Esophagus muscularis mucosa (tissue), 4 donors: Measurements from ENCODE around the gene KNSTRN. TPM values are rescaled to one million over a fixed set of nuclear protein-coding genes. Genes with fewer than 3 reads are reported as not detected.

ENCODE experiments used
- DNase-seq: peaks from one replicate; pipeline ENCODE4 v3.0.0-alpha.2; 2017; ENCODE audit errors: extremely low spot score
- H3K27ac ChIP-seq, 4 donors: fragments of 200-600 bp; sonication (generic); replicated peaks in 1 of 4; 1 replicate in 3 of 4; 2 replicates in 1 of 4; pipeline ENCODE4 v1.5.1; 2016 to 2019; ENCODE audit warnings: mild to moderate bottlenecking in 1 of 4
- H3K27me3 ChIP-seq, 4 donors: fragments of 200-600 bp; sonication (generic); one replicate each; pipeline versions ENCODE4 v1.5.1 to v1.6.0; 2016 to 2019
- H3K36me3 ChIP-seq, 4 donors: fragments of 200-600 bp; sonication (generic); one replicate each; pipeline ENCODE4 v1.5.1; 2016 to 2019
- H3K4me1 ChIP-seq, 4 donors: fragments of 200-600 bp; sonication (generic); one replicate each; pipeline ENCODE4 v1.5.1; 2016 to 2019
- H3K4me3 ChIP-seq, 4 donors: fragments of 200-600 bp; sonication (generic); 1 replicate in 2 of 4; 2 replicates in 2 of 4; pipeline ENCODE4 v1.5.1; 2016 to 2019; ENCODE audit warnings: mild to moderate bottlenecking in 4 of 4, moderate library complexity in 1 of 4
- H3K9me3 ChIP-seq, 4 donors: fragments of 200-600 bp; sonication (generic); 1 replicate in 3 of 4; 2 replicates in 1 of 4; pipeline ENCODE4 v1.5.1; 2016 to 2019
- CTCF ChIP-seq, 3 experiments: fragments of 200-600 bp in 2 of 3; fragments of 450-650 bp in 1 of 3; sonication (generic) in 2 of 3; IDR thresholded peaks; one replicate each; pipeline ENCODE4 v1.5.1; 2017 to 2019; ENCODE audit warnings: antibody characterized with exemption in 3 of 3, mild to moderate bottlenecking in 2 of 3, moderate library complexity in 1 of 3
- EP300 ChIP-seq: sonication (generic); formaldehyde crosslinking; IDR thresholded peaks from one replicate; pipeline ENCODE4 v1.6.1; 2017; ENCODE audit warnings: antibody characterized with exemption
- POLR2A ChIP-seq: fragments of 450-650 bp; IDR thresholded peaks from one replicate; pipeline ENCODE4 v1.6.1; 2017; ENCODE audit warnings: antibody characterized with exemption, moderate library complexity, mild to moderate bottlenecking, low read depth
- POLR2AphosphoS5 ChIP-seq, 2 donors: sonication (generic); formaldehyde crosslinking; IDR thresholded peaks; one replicate each; pipeline ENCODE4 v1.6.1; 2017; ENCODE audit warnings: antibody characterized with exemption in 2 of 2
- WGBS: methylation state at CpG from one replicate; pipeline ENCODE4 v1.1.5; 2018; 5-methylcytosine and 5-hydroxymethylcytosine counted together
- intact Hi-C: fragments of 100-400 bp; cut with DNase I; formaldehyde crosslinking; loops from one replicate; pipeline ENCODE4 v1.15.1; 2023
- total RNA-seq, 4 donors: library from RNA; depleted of rRNA; stranded (reverse); fragments of >200 nt; gene quantifications; one replicate each; pipeline versions ENCODE4 v1.1.0 to v1.2.1, GENCODE V29; 2016

The KNSTRN gene
- total RNA-seq, 4 donors from 2014 or later, result 4.6 to 15.6 (median 6.4) TPM

GRCh38 chr15:40420071-40420713 is 37.7 kb downstream of the KNSTRN start:
- Histone ChIP-seq H3K4me1 (peaks cover 19 to 23% (median 22%) of the 10 kb centered on the region in 4 donors), H3K9me3 (no peaks in the 10 kb centered on the region), H3K4me3 (no peak overlapping the region), H3K36me3 (peaks cover 23 to 46% (median 28%) of the 10 kb centered on the region in 4 donors), H3K27me3 (no peaks in the 10 kb centered on the region), H3K27ac (no peak overlapping the region)
- DNase-seq, result no peak
- intact Hi-C loops, result loop anchor here (5.0 to 10.0 kb wide), 2 partner anchors 68 to 195 kb away; partner anchors contain the start of gene PHGR1
- TF ChIP-seq CTCF (IDR thresholded peaks at IDR 0.05), result no peak
- TF ChIP-seq POLR2A, result no peak
- TF ChIP-seq EP300, result no peak
- no peak for TF ChIP-seq POLR2AphosphoS5 (IDR thresholded peaks at IDR 0.05)
- 84% methylated on average over 11 of the region's 11 CpGs for WGBS

- DNase-seq, result no peak
- WGBS, result 66% methylated on average over 3 of the region's 3 CpGs
- TF ChIP-seq CTCF (IDR thresholded peaks at IDR 0.05) (no peak), POLR2AphosphoS5 (IDR thresholded peaks at IDR 0.05) (no peak), POLR2A (no peak), EP300 (no peak)
- intact Hi-C loops, result loop anchor here (1.0 to 10.0 kb wide), 3 partner anchors 68 to 196 kb away; partner anchors contain the start of gene PHGR1
- no peak overlapping the region for H3K27ac ChIP-seq
- H3K36me3 ChIP-seq, result peaks cover 17 to 40% (median 22%) of the 10 kb centered on the region in 4 donors
- peaks cover 19 to 23% (median 22%) of the 10 kb centered on the region in 4 donors for H3K4me1 ChIP-seq
- H3K9me3 ChIP-seq, result no peaks in the 10 kb centered on the region
- H3K27me3 ChIP-seq, result no peaks in the 10 kb centered on the region
- no peak overlapping the region for H3K4me3 ChIP-seq
These were observed 38.3 kb downstream of the KNSTRN start for GRCh38 chr15:40420793-40421192.

GRCh38 chr15:40421246-40422157 is 39.0 kb downstream of the KNSTRN start:
- intact Hi-C loops, result loop anchor here (1.0 to 10.0 kb wide), 5 partner anchors 53 to 197 kb away; partner anchors contain the start of gene PHGR1
- Histone ChIP-seq H3K27me3 (no peaks in the 10 kb centered on the region), H3K27ac (no peak overlapping the region), H3K4me3 (peak overlapping the region in 1 of 4 donors; percentile 25), H3K36me3 (peaks cover 10 to 33% (median 15%) of the 10 kb centered on the region in 4 donors), H3K9me3 (no peaks in the 10 kb centered on the region), H3K4me1 (peaks cover 19 to 23% (median 22%) of the 10 kb centered on the region in 4 donors)
- TF ChIP-seq POLR2AphosphoS5 (IDR thresholded peaks at IDR 0.05), result peak in 1 of 2 donors; percentile 37
- TF ChIP-seq CTCF (IDR thresholded peaks at IDR 0.05), result peak; percentile 91 to 96 (median 95)
- no peak for TF ChIP-seq POLR2A
- no peak for DNase-seq
- WGBS, result 14% methylated on average over 24 of the region's 31 CpGs

GRCh38 chr15:40424483-40425115 is 42.1 kb downstream of the KNSTRN start:
- no peak for DNase-seq
- TF ChIP-seq CTCF (IDR thresholded peaks at IDR 0.05), result no peak
- TF ChIP-seq EP300, result no peak
- no peak for TF ChIP-seq POLR2AphosphoS5 (IDR thresholded peaks at IDR 0.05)
- TF ChIP-seq POLR2A, result no peak
- no peaks in the 10 kb centered on the region for H3K9me3 ChIP-seq
- 82% methylated on average over 6 of the region's 6 CpGs for WGBS
- intact Hi-C loops, result loop anchor here (5.0 to 10.0 kb wide), 2 partner anchors 72 to 200 kb away; partner anchors contain the start of gene PHGR1
- H3K27ac ChIP-seq, result no peak overlapping the region
- peaks cover 0 to 11% (median 0%) of the 10 kb centered on the region in 4 donors for H3K36me3 ChIP-seq
- H3K4me1 ChIP-seq, result peaks cover 19 to 23% (median 22%) of the 10 kb centered on the region in 4 donors
- no peaks in the 10 kb centered on the region for H3K27me3 ChIP-seq
- H3K4me3 ChIP-seq, result no peak overlapping the region
